ENCODE measurements around the gene BMPER. TPM values are rescaled to one million over a fixed set of nuclear protein-coding genes. Genes with fewer than 3 reads are reported as not detected.

Gene BMPER
- polyA plus RNA-seq, 3 donors from 2014 or later, result not detected

DNA sequence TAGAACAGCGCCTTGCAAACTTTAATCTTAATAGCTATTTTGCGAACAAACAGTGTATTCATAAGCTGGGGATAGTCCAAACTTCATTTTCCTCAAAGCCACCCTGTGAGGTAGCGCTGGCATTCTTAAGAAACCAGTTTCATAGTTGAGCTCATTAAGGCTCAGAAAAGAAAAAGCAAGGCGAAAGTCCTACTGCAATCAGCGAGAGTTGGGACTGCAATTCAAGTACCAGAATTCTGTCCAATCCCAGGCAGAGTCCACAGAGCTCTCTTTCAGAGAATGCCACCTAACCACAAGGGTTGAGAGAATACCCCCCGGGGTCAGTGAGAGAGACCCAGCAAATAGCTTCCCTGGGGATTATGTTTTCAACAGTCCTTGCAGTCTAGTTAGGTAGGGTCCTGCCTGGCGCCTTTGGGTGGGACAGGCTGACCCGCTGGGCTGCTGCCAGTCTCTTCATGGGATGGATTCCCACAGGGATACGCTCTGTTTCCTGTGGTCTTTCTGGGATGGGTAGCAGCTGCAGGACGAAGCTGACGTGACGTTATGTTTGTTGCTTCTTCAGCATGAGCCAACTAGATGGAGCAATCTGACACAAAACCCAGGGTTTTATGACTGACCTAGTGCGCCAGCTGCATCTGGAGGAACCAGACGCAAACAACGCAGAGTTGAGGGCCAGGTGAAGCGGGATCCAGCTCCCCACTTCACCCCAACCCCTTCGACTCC is 16.0 kb downstream of the BMPER start:
- H3K4me3 Mint-ChIP-seq, result no peak overlapping the region
- no peaks in the 10 kb centered on the region for H3K36me3 Mint-ChIP-seq
- H3K27ac Mint-ChIP-seq, result no peak overlapping the region
- no peak for DNase-seq
- H3K4me1 Mint-ChIP-seq, result no peaks in the 10 kb centered on the region
- H3K9me3 Mint-ChIP-seq, result no peaks in the 10 kb centered on the region
- peaks cover 0 to 2% (median 1%) of the 10 kb centered on the region in 3 donors for H3K27me3 Mint-ChIP-seq (ENCODE audit: low read depth in 3 of 3)

- H3K36me3 Mint-ChIP-seq, result no peaks in the 10 kb centered on the region
- DNase-seq, result no peak
- peaks cover 0 to 2% (median 1%) of the 10 kb centered on the region in 3 donors for H3K27me3 Mint-ChIP-seq (ENCODE audit: low read depth in 3 of 3)
- H3K4me3 Mint-ChIP-seq, result no peak overlapping the region
- H3K4me1 Mint-ChIP-seq, result no peaks in the 10 kb centered on the region
- no peak overlapping the region for H3K27ac Mint-ChIP-seq
- H3K9me3 Mint-ChIP-seq, result no peaks in the 10 kb centered on the region
Measured at GRCh38 chr7:33922820-33923219, 17.5 kb downstream of the BMPER start.

DNA sequence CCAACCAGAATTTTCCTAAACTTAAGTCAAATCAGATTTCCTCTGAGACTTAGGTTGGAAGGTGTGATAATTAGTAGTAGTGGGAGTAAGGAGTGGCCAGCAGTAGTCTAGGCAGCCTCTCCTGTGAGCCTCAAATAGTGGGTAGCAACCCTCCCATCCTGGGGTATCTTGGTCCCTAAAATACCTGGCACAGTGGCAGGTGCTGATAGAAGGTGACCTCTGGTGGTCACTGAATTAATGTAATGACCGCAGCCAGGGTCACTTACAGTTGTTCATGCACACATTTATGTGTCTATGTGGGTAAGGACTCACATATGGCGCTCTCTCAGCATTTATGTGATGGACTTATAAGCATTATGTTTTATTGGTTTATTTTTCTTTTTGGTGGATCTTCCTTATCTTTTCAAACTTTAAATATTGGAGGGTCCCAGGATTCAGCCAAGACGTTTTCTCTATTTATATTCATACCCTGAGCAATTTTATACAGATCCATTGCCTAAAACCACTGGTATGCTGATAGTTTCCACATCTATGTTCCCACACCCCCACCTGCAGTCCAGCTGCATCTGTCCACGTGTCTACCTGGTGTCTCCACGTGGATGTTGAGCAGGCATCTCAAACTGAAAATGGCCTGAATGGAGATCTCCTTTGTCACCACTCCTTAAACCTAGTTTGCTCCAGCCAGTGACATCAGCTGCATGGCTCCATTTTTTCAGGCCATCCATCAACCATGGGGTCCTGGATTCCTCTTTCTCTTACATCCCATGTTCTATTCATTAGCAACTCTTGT is 18.3 kb downstream of the BMPER start:
- H3K9me3 Mint-ChIP-seq, result no peaks in the 10 kb centered on the region
- no peak for DNase-seq
- H3K27me3 Mint-ChIP-seq (ENCODE audit: low read depth in 3 of 3), result peaks cover 0 to 2% (median 1%) of the 10 kb centered on the region in 3 donors
- no peaks in the 10 kb centered on the region for H3K4me1 Mint-ChIP-seq
- H3K27ac Mint-ChIP-seq, result no peak overlapping the region
- H3K36me3 Mint-ChIP-seq, result no peaks in the 10 kb centered on the region
- H3K4me3 Mint-ChIP-seq, result no peak overlapping the region

DNA sequence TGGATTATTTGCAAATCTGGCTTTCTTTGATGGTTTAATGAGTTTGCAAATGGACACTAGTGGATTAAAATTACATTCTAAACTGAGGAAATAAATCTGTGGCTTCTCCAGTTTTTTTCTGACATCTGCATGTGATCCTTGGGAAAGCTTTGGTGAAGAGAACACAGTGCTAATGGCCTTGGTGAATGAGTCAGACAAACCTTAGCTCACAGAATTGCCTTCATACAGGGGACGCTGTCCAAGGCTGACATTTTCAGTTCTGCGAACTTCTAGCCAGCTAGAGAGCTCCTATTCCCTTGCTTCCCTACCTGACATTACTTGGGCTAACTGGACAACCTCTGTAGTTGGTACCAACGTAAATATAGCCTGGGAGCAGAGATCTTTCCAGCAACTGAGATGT is 21.2 kb downstream of the BMPER start:
- Mint-ChIP-seq H3K27me3 (ENCODE audit: low read depth in 3 of 3) (peaks cover 0 to 2% (median 1%) of the 10 kb centered on the region in 3 donors), H3K9me3 (no peaks in the 10 kb centered on the region), H3K27ac (no peak overlapping the region), H3K36me3 (no peaks in the 10 kb centered on the region), H3K4me3 (no peak overlapping the region), H3K4me1 (no peaks in the 10 kb centered on the region)
- DNase-seq, result no peak

GRCh38 chr7:33928986-33929385 is 23.6 kb downstream of the BMPER start:
- Mint-ChIP-seq H3K36me3 (no peaks in the 10 kb centered on the region), H3K4me1 (peaks cover 5 to 6% of the 10 kb centered on the region in 2 donors), H3K27ac (no peak overlapping the region), H3K9me3 (no peaks in the 10 kb centered on the region), H3K4me3 (no peak overlapping the region), H3K27me3 (ENCODE audit: low read depth in 3 of 3) (peaks cover 0 to 2% (median 0%) of the 10 kb centered on the region in 3 donors)
- no peak for DNase-seq

GRCh38 chr7:33932221-33932620 is 26.9 kb downstream of the BMPER start:
- H3K27me3 Mint-ChIP-seq (ENCODE audit: low read depth in 3 of 3), result peaks cover 0 to 2% (median 0%) of the 10 kb centered on the region in 3 donors
- no peak overlapping the region for H3K4me3 Mint-ChIP-seq
- H3K4me1 Mint-ChIP-seq, result peaks cover 5 to 6% of the 10 kb centered on the region in 2 donors
- H3K27ac Mint-ChIP-seq, result no peak overlapping the region
- no peak for DNase-seq
- no peaks in the 10 kb centered on the region for H3K9me3 Mint-ChIP-seq
- H3K36me3 Mint-ChIP-seq, result no peaks in the 10 kb centered on the region

- Mint-ChIP-seq H3K9me3 (no peaks in the 10 kb centered on the region), H3K27ac (no peak overlapping the region), H3K4me3 (no peak overlapping the region), H3K4me1 (peaks cover 5 to 6% of the 10 kb centered on the region in 2 donors), H3K36me3 (no peaks in the 10 kb centered on the region), H3K27me3 (ENCODE audit: low read depth in 3 of 3) (peaks cover 0 to 2% (median under 1%) of the 10 kb centered on the region in 3 donors)
- DNase-seq, result peak; percentile 26 to 59 (median 49)
Measured at GRCh38 chr7:33932832-33933468, 27.6 kb downstream of the BMPER start.

DNA sequence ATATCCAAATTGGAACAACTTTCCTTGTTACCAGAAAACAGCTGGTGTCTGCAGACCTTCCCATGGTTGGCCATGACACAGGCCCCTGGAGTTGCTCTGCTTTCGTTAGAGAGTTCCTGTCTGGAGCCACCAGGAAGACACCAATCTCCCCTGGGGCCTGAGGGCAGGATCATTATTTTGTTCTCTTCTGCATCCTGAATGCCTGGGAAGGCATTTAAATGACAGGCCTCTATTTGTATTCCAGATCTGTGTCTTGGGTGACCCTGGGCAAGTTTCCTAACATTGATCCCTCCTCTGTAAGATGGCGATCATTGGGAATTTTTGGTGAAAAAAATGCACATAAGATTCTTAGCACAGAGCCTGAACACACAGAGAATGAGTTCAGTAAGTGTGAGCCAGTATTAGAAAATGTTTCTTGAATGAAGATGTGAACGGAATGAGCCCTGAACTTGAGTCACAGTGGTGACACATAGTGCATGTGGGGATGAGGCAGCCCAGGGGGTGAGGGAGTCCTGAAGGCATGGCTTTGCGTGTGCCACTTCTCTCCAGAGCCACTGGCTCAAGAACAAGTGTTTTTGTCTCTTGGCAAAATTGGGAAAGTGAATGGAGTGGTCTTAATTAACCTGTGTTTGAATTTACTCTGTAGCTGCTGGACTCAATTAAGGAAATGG is 28.4 kb downstream of the BMPER start:
- Mint-ChIP-seq H3K36me3 (no peaks in the 10 kb centered on the region), H3K4me3 (no peak overlapping the region), H3K9me3 (no peaks in the 10 kb centered on the region), H3K27ac (no peak overlapping the region), H3K4me1 (peaks cover 5 to 6% of the 10 kb centered on the region in 2 donors), H3K27me3 (ENCODE audit: low read depth in 3 of 3) (peaks cover 0 to 2% (median 2%) of the 10 kb centered on the region in 3 donors)
- DNase-seq, result no peak

GRCh38 chr7:33934391-33934790 is 29.1 kb downstream of the BMPER start:
- Mint-ChIP-seq H3K4me1 (peaks cover 5 to 6% of the 10 kb centered on the region in 2 donors), H3K27me3 (ENCODE audit: low read depth in 3 of 3) (peaks cover 0 to 4% (median 2%) of the 10 kb centered on the region in 3 donors), H3K27ac (no peak overlapping the region), H3K4me3 (no peak overlapping the region), H3K9me3 (no peaks in the 10 kb centered on the region), H3K36me3 (no peaks in the 10 kb centered on the region)
- no peak for DNase-seq

DNA sequence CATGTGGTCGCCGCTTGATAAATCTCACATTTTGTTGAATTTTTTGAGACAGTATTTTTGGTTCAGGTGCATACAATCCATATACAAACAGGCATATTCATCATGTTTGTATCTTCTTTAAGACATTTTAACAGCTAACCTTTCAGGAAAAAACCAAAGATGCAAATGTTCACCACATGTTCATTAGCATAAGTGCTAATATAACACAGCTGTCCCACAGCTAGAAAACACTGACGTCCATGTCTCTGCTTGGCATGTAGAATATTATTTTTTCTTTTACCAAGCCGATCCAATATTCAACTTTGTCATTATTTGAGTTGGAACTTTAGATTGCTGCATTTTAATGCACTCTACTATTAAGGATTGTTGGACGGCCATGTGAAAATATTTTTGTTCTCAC is 31.2 kb downstream of the BMPER start:
- no peaks in the 10 kb centered on the region for H3K36me3 Mint-ChIP-seq
- no peak overlapping the region for H3K4me3 Mint-ChIP-seq
- peaks cover 3 to 5% (median 5%) of the 10 kb centered on the region in 3 donors for H3K27me3 Mint-ChIP-seq (ENCODE audit: low read depth in 3 of 3)
- no peak overlapping the region for H3K27ac Mint-ChIP-seq
- H3K4me1 Mint-ChIP-seq, result peaks cover 5 to 6% of the 10 kb centered on the region in 2 donors
- no peak for DNase-seq
- no peaks in the 10 kb centered on the region for H3K9me3 Mint-ChIP-seq

- H3K27me3 Mint-ChIP-seq (ENCODE audit: low read depth in 3 of 3), result peaks cover 5 to 7% (median 6%) of the 10 kb centered on the region in 3 donors
- peaks cover 3 to 5% of the 10 kb centered on the region in 2 donors for H3K4me1 Mint-ChIP-seq
- H3K36me3 Mint-ChIP-seq, result no peaks in the 10 kb centered on the region
- H3K9me3 Mint-ChIP-seq, result no peaks in the 10 kb centered on the region
- DNase-seq, result no peak
- H3K4me3 Mint-ChIP-seq, result no peak overlapping the region
- H3K27ac Mint-ChIP-seq, result no peak overlapping the region
Measured at GRCh38 chr7:33937871-33938270, 32.5 kb downstream of the BMPER start.

GRCh38 chr7:33939121-33939520 is 33.8 kb downstream of the BMPER start:
- Mint-ChIP-seq H3K4me3 (no peak overlapping the region), H3K27me3 (ENCODE audit: low read depth in 3 of 3) (peaks cover 6 to 7% (median 6%) of the 10 kb centered on the region in 3 donors), H3K36me3 (no peaks in the 10 kb centered on the region), H3K27ac (no peak overlapping the region), H3K9me3 (no peaks in the 10 kb centered on the region), H3K4me1 (no peaks in the 10 kb centered on the region)
- DNase-seq, result no peak

DNA sequence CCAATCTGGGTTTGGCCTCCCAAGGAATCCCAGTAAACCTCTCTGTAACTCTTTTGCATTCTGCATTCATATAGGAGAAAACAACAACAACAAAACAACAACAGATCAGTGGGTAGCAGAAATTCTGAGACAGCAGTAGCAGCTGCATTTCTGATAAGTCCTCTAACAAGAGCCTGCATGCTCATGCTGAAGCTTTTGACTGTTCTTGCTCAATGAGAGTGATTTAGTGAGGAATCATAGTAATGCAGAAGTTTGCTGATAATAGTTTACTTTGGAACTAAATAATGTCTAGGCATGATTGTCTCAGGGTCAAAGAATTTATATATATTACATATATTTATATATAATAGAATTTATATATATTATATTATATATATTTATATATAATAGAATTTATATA is 35.2 kb downstream of the BMPER start:
- Mint-ChIP-seq H3K4me3 (no peak overlapping the region), H3K27me3 (ENCODE audit: low read depth in 3 of 3) (peaks cover 5 to 7% (median 6%) of the 10 kb centered on the region in 3 donors), H3K36me3 (no peaks in the 10 kb centered on the region), H3K27ac (no peak overlapping the region), H3K4me1 (no peaks in the 10 kb centered on the region), H3K9me3 (no peaks in the 10 kb centered on the region)
- no peak for DNase-seq

Measured in immature natural killer cell (primary cell).